ENCODE measurements around the gene FADD.

FADD gene

GRCh38 chr11:70243912-70244652, 41.0 kb downstream of the FADD start:
- Histone ChIP-seq H3K4me1 (ENCODE audit: control insufficient read depth in 1 of 2, insufficient read depth in 2 of 2, low read length in 2 of 2) (no peaks in the 10 kb centered on the region), H3K27ac (ENCODE audit: low read length) (no peak overlapping the region)

GRCh38 chr11:70244698-70245097, 41.6 kb downstream of the FADD start:
- no peak overlapping the region for H3K4me3 ChIP-seq (ENCODE audit: low read depth in 1 of 2, low read length in 2 of 2)
- no peaks in the 10 kb centered on the region for H3K27me3 ChIP-seq (ENCODE audit: low read depth, low read length)
- no peak overlapping the region for H3K27ac ChIP-seq (ENCODE audit: low read length)
- no peaks in the 10 kb centered on the region for H3K9me3 ChIP-seq (ENCODE audit: control insufficient read depth in 1 of 2, low read length in 2 of 2)
- no peaks in the 10 kb centered on the region for H3K36me3 ChIP-seq (ENCODE audit: control insufficient read depth in 1 of 2, insufficient read depth in 2 of 2, low read length in 2 of 2)
- no peaks in the 10 kb centered on the region for H3K4me1 ChIP-seq (ENCODE audit: control insufficient read depth in 1 of 2, insufficient read depth in 2 of 2, low read length in 2 of 2)

More at GRCh38 chr11:70243912-70244652, 41.0 kb downstream of the FADD start:
- H3K4me3 ChIP-seq (ENCODE audit: low read depth in 1 of 2, low read length in 2 of 2), result no peak overlapping the region
- H3K9me3 ChIP-seq (ENCODE audit: control insufficient read depth in 1 of 2, low read length in 2 of 2), result no peaks in the 10 kb centered on the region
- H3K27me3 ChIP-seq (ENCODE audit: low read depth, low read length), result no peaks in the 10 kb centered on the region
- no peaks in the 10 kb centered on the region for H3K36me3 ChIP-seq (ENCODE audit: control insufficient read depth in 1 of 2, insufficient read depth in 2 of 2, low read length in 2 of 2)

GRCh38 chr11:70246196-70246595, 43.1 kb downstream of the FADD start:
- Histone ChIP-seq H3K9me3 (ENCODE audit: control insufficient read depth in 1 of 2, low read length in 2 of 2) (no peaks in the 10 kb centered on the region), H3K27ac (ENCODE audit: low read length) (no peak overlapping the region), H3K4me3 (ENCODE audit: low read depth in 1 of 2, low read length in 2 of 2) (no peak overlapping the region), H3K4me1 (ENCODE audit: control insufficient read depth in 1 of 2, insufficient read depth in 2 of 2, low read length in 2 of 2) (no peaks in the 10 kb centered on the region), H3K27me3 (ENCODE audit: low read depth, low read length) (no peaks in the 10 kb centered on the region), H3K36me3 (ENCODE audit: control insufficient read depth in 1 of 2, insufficient read depth in 2 of 2, low read length in 2 of 2) (no peaks in the 10 kb centered on the region)

GRCh38 chr11:70247042-70247709, 44.1 kb downstream of the FADD start:
- Histone ChIP-seq H3K9me3 (ENCODE audit: control insufficient read depth in 1 of 2, low read length in 2 of 2) (no peaks in the 10 kb centered on the region), H3K36me3 (ENCODE audit: control insufficient read depth in 1 of 2, insufficient read depth in 2 of 2, low read length in 2 of 2) (no peaks in the 10 kb centered on the region), H3K27ac (ENCODE audit: low read length) (no peak overlapping the region), H3K4me1 (ENCODE audit: control insufficient read depth in 1 of 2, insufficient read depth in 2 of 2, low read length in 2 of 2) (no peaks in the 10 kb centered on the region), H3K4me3 (ENCODE audit: low read depth in 1 of 2, low read length in 2 of 2) (no peak overlapping the region), H3K27me3 (ENCODE audit: low read depth, low read length) (no peaks in the 10 kb centered on the region)

- Histone ChIP-seq H3K9me3 (ENCODE audit: control insufficient read depth in 1 of 2, low read length in 2 of 2) (no peaks in the 10 kb centered on the region), H3K4me3 (ENCODE audit: low read depth in 1 of 2, low read length in 2 of 2) (no peak overlapping the region), H3K27ac (ENCODE audit: low read length) (no peak overlapping the region), H3K36me3 (ENCODE audit: control insufficient read depth in 1 of 2, insufficient read depth in 2 of 2, low read length in 2 of 2) (no peaks in the 10 kb centered on the region), H3K27me3 (ENCODE audit: low read depth, low read length) (no peaks in the 10 kb centered on the region), H3K4me1 (ENCODE audit: control insufficient read depth in 1 of 2, insufficient read depth in 2 of 2, low read length in 2 of 2) (no peaks in the 10 kb centered on the region)
Observed at GRCh38 chr11:70247710-70248072, 44.6 kb downstream of the FADD start.

GRCh38 chr11:70250876-70251658, 48.0 kb downstream of the FADD start:
- no peak overlapping the region for H3K27ac ChIP-seq (ENCODE audit: low read length)
- no peaks in the 10 kb centered on the region for H3K36me3 ChIP-seq (ENCODE audit: control insufficient read depth in 1 of 2, insufficient read depth in 2 of 2, low read length in 2 of 2)
- H3K9me3 ChIP-seq (ENCODE audit: control insufficient read depth in 1 of 2, low read length in 2 of 2), result no peaks in the 10 kb centered on the region
- no peaks in the 10 kb centered on the region for H3K4me1 ChIP-seq (ENCODE audit: control insufficient read depth in 1 of 2, insufficient read depth in 2 of 2, low read length in 2 of 2)
- no peaks in the 10 kb centered on the region for H3K27me3 ChIP-seq (ENCODE audit: low read depth, low read length)
- no peak overlapping the region for H3K4me3 ChIP-seq (ENCODE audit: low read depth in 1 of 2, low read length in 2 of 2)

GRCh38 chr11:70251659-70252321, 48.7 kb downstream of the FADD start:
- H3K36me3 ChIP-seq (ENCODE audit: control insufficient read depth in 1 of 2, insufficient read depth in 2 of 2, low read length in 2 of 2), result no peaks in the 10 kb centered on the region
- no peak overlapping the region for H3K27ac ChIP-seq (ENCODE audit: low read length)
- H3K4me1 ChIP-seq (ENCODE audit: control insufficient read depth in 1 of 2, insufficient read depth in 2 of 2, low read length in 2 of 2), result no peaks in the 10 kb centered on the region
- no peaks in the 10 kb centered on the region for H3K27me3 ChIP-seq (ENCODE audit: low read depth, low read length)
- H3K4me3 ChIP-seq (ENCODE audit: low read depth in 1 of 2, low read length in 2 of 2), result no peak overlapping the region
- H3K9me3 ChIP-seq (ENCODE audit: control insufficient read depth in 1 of 2, low read length in 2 of 2), result no peaks in the 10 kb centered on the region

GRCh38 chr11:70252844-70253243, 49.7 kb downstream of the FADD start:
- Histone ChIP-seq H3K4me1 (ENCODE audit: control insufficient read depth in 1 of 2, insufficient read depth in 2 of 2, low read length in 2 of 2) (no peaks in the 10 kb centered on the region), H3K4me3 (ENCODE audit: low read depth in 1 of 2, low read length in 2 of 2) (no peak overlapping the region), H3K36me3 (ENCODE audit: control insufficient read depth in 1 of 2, insufficient read depth in 2 of 2, low read length in 2 of 2) (no peaks in the 10 kb centered on the region), H3K9me3 (ENCODE audit: control insufficient read depth in 1 of 2, low read length in 2 of 2) (no peaks in the 10 kb centered on the region), H3K27ac (ENCODE audit: low read length) (no peak overlapping the region), H3K27me3 (ENCODE audit: low read depth, low read length) (no peaks in the 10 kb centered on the region)

GRCh38 chr11:70255477-70256116, 52.5 kb downstream of the FADD start:
- Histone ChIP-seq H3K27ac (ENCODE audit: low read length) (no peak overlapping the region), H3K4me3 (ENCODE audit: low read depth in 1 of 2, low read length in 2 of 2) (no peak overlapping the region), H3K4me1 (ENCODE audit: control insufficient read depth in 1 of 2, insufficient read depth in 2 of 2, low read length in 2 of 2) (no peaks in the 10 kb centered on the region), H3K27me3 (ENCODE audit: low read depth, low read length) (no peaks in the 10 kb centered on the region), H3K36me3 (ENCODE audit: control insufficient read depth in 1 of 2, insufficient read depth in 2 of 2, low read length in 2 of 2) (no peaks in the 10 kb centered on the region), H3K9me3 (ENCODE audit: control insufficient read depth in 1 of 2, low read length in 2 of 2) (no peaks in the 10 kb centered on the region)

Data from muscle layer of duodenum (tissue), 2 donors.